Measurements from ENCODE around the gene CEP112. TPM values are rescaled to one million over a fixed set of nuclear protein-coding genes. Genes with fewer than 3 reads are reported as not detected.

CEP112 gene
- total and polyA plus RNA-seq, 10 of the 15 experiments (the other 5 are each of a cell fraction or from before 2014, with no cell fraction given): 0.11 to 3.8 (median 0.32) TPM; not detected in 1

DNA sequence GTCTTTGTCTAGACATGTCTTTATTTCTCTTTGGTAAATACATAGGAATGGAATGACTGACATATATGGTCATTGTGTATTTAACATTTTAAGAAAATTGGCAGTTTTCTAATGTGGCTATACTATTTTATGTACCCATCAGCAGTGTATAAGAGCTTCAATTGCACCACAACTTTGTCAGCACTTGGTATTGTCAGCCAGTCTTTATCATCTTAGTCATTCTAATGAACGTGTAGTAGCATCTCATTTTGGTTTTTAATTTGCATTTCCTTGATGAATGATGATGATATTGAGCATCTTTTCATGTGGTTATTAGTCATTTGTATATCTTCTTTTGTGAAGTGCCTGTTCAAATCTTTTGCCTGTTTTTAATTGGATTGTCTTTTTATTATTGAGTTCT lies 239.3 kb downstream of the CEP112 start (continued):
- no peak for TF ChIP-seq SUZ12 (IDR thresholded peaks at IDR 0.05; ENCODE audit: unreplicated experiment)
- TF ChIP-seq RELA (IDR thresholded peaks at IDR 0.05; ENCODE audit: borderline replicate concordance, partially characterized antibody): no peak
- TF ChIP-seq, protein P1, sequence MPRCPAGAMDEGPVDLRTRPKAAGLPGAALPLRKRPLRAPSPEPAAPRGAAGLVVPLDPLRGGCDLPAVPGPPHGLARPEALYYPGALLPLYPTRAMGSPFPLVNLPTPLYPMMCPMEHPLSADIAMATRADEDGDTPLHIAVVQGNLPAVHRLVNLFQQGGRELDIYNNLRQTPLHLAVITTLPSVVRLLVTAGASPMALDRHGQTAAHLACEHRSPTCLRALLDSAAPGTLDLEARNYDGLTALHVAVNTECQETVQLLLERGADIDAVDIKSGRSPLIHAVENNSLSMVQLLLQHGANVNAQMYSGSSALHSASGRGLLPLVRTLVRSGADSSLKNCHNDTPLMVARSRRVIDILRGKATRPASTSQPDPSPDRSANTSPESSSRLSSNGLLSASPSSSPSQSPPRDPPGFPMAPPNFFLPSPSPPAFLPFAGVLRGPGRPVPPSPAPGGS (IDR thresholded peaks at IDR 0.05; ENCODE audit: borderline replicate concordance, insufficient read depth, low read depth, low read length, poor library complexity, severe bottlenecking): no peak
- TF ChIP-seq RCOR1 (conservative IDR thresholded peaks at IDR 0.05; ENCODE audit: low read depth, low read length): no peak
- no peak for TF ChIP-seq NBN (IDR thresholded peaks at IDR 0.05)

DNA sequence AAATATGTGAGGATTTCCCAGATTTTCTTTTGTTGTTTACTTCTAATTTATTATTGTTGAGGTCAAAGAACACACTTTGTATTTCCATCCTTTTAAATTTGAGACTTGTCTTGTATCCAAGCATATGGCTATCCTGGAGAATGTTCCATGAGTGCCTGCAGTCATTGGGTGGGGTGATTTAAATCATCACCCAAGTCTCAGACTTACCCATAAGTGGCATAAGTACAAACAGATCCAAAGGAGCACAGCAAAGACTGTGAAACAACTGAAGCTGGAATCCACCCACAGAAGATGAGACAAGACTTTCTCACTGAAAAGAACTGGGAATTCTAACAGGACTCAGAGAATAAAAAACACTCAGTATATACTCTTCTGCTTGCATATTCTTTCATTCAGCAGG lies 239.9 kb downstream of the CEP112 start:
- Histone ChIP-seq H2AFZ (ENCODE audit: control insufficient read depth, low read depth, low read length) (no peak overlapping the region), H4K20me1 (ENCODE audit: control insufficient read depth, insufficient read depth) (no peaks in the 10 kb centered on the region), H3K4me3 (no peak overlapping the region), H3K27me3 (replicated peaks in 1 of 2; ENCODE audit: control insufficient read depth in 2 of 2, insufficient read depth in 2 of 2, low read length in 1 of 2) (no peaks in the 10 kb centered on the region), H3K79me2 (ENCODE audit: control insufficient read depth, insufficient read depth, low read length) (no peaks in the 10 kb centered on the region), H3K4me2 (ENCODE audit: control insufficient read depth, insufficient read depth) (no peak overlapping the region), H3K9me3 (replicated peaks; ENCODE audit: control insufficient read depth, insufficient read depth, low read length) (no peaks in the 10 kb centered on the region), H3K27ac (ENCODE audit: control insufficient read depth, insufficient read depth) (no peak overlapping the region), H3K36me3 (ENCODE audit: control insufficient read depth in 2 of 2, insufficient read depth in 2 of 2, low read length in 1 of 2) (no peaks in the 10 kb centered on the region), H3K4me1 (ENCODE audit: control insufficient read depth, insufficient read depth, low read length) (no peaks in the 10 kb centered on the region), H3K9ac (ENCODE audit: control insufficient read depth, insufficient read depth, low read length) (no peak overlapping the region)
- no peak for ATAC-seq
- ChIA-PET RAD21 (ENCODE audit: unreplicated experiment) (no interaction called here), SMC1A (ENCODE audit: uncharacterized antibody, unreplicated experiment) (interaction anchor here (1.0 kb wide), 1 partner anchor 10 kb away, joined by 3 read pairs; no protein-coding TSS in a partner anchor), CTCF (interaction anchor here (0.6 kb wide), 1 partner anchor 111 kb away, joined by 3 read pairs; no protein-coding TSS in a partner anchor), POLR2A (no interaction called here)
- no peak for FAIRE-seq
- DNase-seq (ENCODE audit: low read depth, low spot score): no peak
- no TSS peak for BruUV-seq (replicated peaks)
- intact Hi-C loops (cut with micrococcal nuclease; ENCODE audit: unreplicated experiment) (no loop called here), in situ Hi-C loops (cut with MboI) (no loop called here)
- TF ChIP-seq, protein P2, sequence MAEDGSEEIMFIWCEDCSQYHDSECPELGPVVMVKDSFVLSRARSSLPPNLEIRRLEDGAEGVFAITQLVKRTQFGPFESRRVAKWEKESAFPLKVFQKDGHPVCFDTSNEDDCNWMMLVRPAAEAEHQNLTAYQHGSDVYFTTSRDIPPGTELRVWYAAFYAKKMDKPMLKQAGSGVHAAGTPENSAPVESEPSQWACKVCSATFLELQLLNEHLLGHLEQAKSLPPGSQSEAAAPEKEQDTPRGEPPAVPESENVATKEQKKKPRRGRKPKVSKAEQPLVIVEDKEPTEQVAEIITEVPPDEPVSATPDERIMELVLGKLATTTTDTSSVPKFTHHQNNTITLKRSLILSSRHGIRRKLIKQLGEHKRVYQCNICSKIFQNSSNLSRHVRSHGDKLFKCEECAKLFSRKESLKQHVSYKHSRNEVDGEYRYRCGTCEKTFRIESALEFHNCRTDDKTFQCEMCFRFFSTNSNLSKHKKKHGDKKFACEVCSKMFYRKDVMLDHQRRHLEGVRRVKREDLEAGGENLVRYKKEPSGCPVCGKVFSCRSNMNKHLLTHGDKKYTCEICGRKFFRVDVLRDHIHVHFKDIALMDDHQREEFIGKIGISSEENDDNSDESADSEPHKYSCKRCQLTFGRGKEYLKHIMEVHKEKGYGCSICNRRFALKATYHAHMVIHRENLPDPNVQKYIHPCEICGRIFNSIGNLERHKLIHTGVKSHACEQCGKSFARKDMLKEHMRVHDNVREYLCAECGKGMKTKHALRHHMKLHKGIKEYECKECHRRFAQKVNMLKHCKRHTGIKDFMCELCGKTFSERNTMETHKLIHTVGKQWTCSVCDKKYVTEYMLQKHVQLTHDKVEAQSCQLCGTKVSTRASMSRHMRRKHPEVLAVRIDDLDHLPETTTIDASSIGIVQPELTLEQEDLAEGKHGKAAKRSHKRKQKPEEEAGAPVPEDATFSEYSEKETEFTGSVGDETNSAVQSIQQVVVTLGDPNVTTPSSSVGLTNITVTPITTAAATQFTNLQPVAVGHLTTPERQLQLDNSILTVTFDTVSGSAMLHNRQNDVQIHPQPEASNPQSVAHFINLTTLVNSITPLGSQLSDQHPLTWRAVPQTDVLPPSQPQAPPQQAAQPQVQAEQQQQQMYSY (CRISPR knock-in tag; IDR thresholded peaks at IDR 0.05): no peak
- TF ChIP-seq, protein P3, sequence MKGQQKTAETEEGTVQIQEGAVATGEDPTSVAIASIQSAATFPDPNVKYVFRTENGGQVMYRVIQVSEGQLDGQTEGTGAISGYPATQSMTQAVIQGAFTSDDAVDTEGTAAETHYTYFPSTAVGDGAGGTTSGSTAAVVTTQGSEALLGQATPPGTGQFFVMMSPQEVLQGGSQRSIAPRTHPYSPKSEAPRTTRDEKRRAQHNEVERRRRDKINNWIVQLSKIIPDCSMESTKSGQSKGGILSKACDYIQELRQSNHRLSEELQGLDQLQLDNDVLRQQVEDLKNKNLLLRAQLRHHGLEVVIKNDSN (IDR thresholded peaks at IDR 0.05; ENCODE audit: borderline replicate concordance, extremely low read length, insufficient read depth, low read depth, low read length): no peak
- no peak for TF ChIP-seq EGR1 (IDR thresholded peaks at IDR 0.05; ENCODE audit: borderline replicate concordance in 1 of 2, low read depth in 2 of 2, low read length in 2 of 2)
- TF ChIP-seq JUNB (IDR thresholded peaks at IDR 0.05): no peak
- TF ChIP-seq, protein P4, sequence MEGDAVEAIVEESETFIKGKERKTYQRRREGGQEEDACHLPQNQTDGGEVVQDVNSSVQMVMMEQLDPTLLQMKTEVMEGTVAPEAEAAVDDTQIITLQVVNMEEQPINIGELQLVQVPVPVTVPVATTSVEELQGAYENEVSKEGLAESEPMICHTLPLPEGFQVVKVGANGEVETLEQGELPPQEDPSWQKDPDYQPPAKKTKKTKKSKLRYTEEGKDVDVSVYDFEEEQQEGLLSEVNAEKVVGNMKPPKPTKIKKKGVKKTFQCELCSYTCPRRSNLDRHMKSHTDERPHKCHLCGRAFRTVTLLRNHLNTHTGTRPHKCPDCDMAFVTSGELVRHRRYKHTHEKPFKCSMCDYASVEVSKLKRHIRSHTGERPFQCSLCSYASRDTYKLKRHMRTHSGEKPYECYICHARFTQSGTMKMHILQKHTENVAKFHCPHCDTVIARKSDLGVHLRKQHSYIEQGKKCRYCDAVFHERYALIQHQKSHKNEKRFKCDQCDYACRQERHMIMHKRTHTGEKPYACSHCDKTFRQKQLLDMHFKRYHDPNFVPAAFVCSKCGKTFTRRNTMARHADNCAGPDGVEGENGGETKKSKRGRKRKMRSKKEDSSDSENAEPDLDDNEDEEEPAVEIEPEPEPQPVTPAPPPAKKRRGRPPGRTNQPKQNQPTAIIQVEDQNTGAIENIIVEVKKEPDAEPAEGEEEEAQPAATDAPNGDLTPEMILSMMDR (IDR thresholded peaks at IDR 0.05 in 2 of 3, conservative IDR thresholded peaks at IDR 0.05 in 1 of 3; ENCODE audit: control insufficient read depth in 2 of 3, extremely low read depth in 1 of 3, insufficient read depth in 1 of 3, low read depth in 3 of 3, low read length in 3 of 3): no peak
- TF ChIP-seq NR2C1 (IDR thresholded peaks at IDR 0.05): no peak
- TF ChIP-seq RAD21 (IDR thresholded peaks at IDR 0.05; ENCODE audit: insufficient read depth, low read depth, low read length): no peak
- TF ChIP-seq FOS (IDR thresholded peaks at IDR 0.05; ENCODE audit: borderline replicate concordance, extremely low read depth, insufficient read length): no peak
- TF ChIP-seq ATF7 (IDR thresholded peaks at IDR 0.05; ENCODE audit: low read depth): no peak
- TF ChIP-seq YBX1 (IDR thresholded peaks at IDR 0.05): no peak
- TF ChIP-seq CEBPB (IDR thresholded peaks at IDR 0.05; ENCODE audit: borderline replicate concordance in 1 of 2, low read depth in 2 of 2, low read length in 2 of 2): no peak

Measured in GM12878 (cell line).